HepG2 (cell line): ENCODE results near the gene FLT3LG. TPM values are rescaled to one million over a fixed set of nuclear protein-coding genes. Genes with fewer than 3 reads are reported as not detected.

ENCODE experiments used
- CEBPG ChIP-seq: IDR thresholded peaks from 2 replicates; pipeline ENCODE4 v1.6.1; 2016
- EZH2 ChIP-seq: conservative IDR thresholded peaks from 2 replicates; pipeline ENCODE4 v1.6.1; 2012; ENCODE audit warnings: mild to moderate bottlenecking, low read depth, low read length, moderate library complexity
- FIP1L1 ChIP-seq: fragments of 200-400 bp; formaldehyde crosslinking; IDR thresholded peaks from 2 replicates; pipeline ENCODE4 v1.6.1; 2018; ENCODE audit warnings: low read depth, mild to moderate bottlenecking, low read length, moderate library complexity, borderline replicate concordance; ENCODE audit not compliant: insufficient read depth
- HNRNPUL1 ChIP-seq: fragments of 200-400 bp; formaldehyde crosslinking; IDR thresholded peaks from 2 replicates; pipeline ENCODE4 v1.6.1; 2017; ENCODE audit warnings: low read depth, mild to moderate bottlenecking, low read length, moderate library complexity
- IKZF4 ChIP-seq: sonication (generic); formaldehyde crosslinking; IDR thresholded peaks from 2 replicates; pipeline ENCODE4 v1.5.1; 2020; ENCODE audit warnings: borderline replicate concordance, mild to moderate bottlenecking, low read depth, missing genetic modification reagents; ENCODE audit errors: not compliant biosample characterization
- KDM5B ChIP-seq: sonication (generic); formaldehyde crosslinking; IDR thresholded peaks from 2 replicates; pipeline ENCODE4 v1.4.0; 2020; ENCODE audit warnings: missing genetic modification reagents, mild to moderate bottlenecking, borderline replicate concordance
- LRRFIP1 ChIP-seq: sonication (generic); formaldehyde crosslinking; conservative IDR thresholded peaks from 2 replicates; pipeline ENCODE4 v1.4.0; 2020; ENCODE audit warnings: missing genetic modification reagents
- MYC ChIP-seq: sonication (generic); formaldehyde crosslinking; IDR thresholded peaks from 2 replicates; pipeline ENCODE4 v1.9.0; 2021; ENCODE audit warnings: missing genetic modification reagents, borderline replicate concordance
- POLR2AphosphoS5 ChIP-seq: IDR thresholded peaks from 2 replicates; pipeline ENCODE4 v1.6.1; 2012; ENCODE audit warnings: low read depth, low read length
- RFXAP ChIP-seq: sonication (generic); formaldehyde crosslinking; IDR thresholded peaks from 2 replicates; pipeline ENCODE4 v1.4.0; 2020; ENCODE audit warnings: missing genetic modification reagents, borderline replicate concordance
- SMAD3 ChIP-seq: sonication (generic); formaldehyde crosslinking; IDR thresholded peaks from 2 replicates; pipeline ENCODE4 v1.4.0; 2020; ENCODE audit warnings: missing genetic modification reagents
- TARDBP ChIP-seq: sonication (generic); formaldehyde crosslinking; IDR thresholded peaks from 2 replicates; pipeline ENCODE4 v1.8.0; 2022; ENCODE audit warnings: mild to moderate bottlenecking, missing genetic modification reagents
- ZNF292 ChIP-seq: sonication (generic); formaldehyde crosslinking; IDR thresholded peaks from 2 replicates; pipeline ENCODE4 v1.8.1; 2022; ENCODE audit warnings: mild to moderate bottlenecking, low read depth, missing genetic modification reagents, borderline replicate concordance
- ZNF296 ChIP-seq: sonication (generic); formaldehyde crosslinking; conservative IDR thresholded peaks from 2 replicates; pipeline ENCODE4 v1.5.0; 2020; ENCODE audit warnings: mild to moderate bottlenecking, missing genetic modification reagents
- ZSCAN5A ChIP-seq: sonication (generic); formaldehyde crosslinking; IDR thresholded peaks from 2 replicates; pipeline ENCODE4 v1.8.0; 2022; ENCODE audit warnings: mild to moderate bottlenecking, missing genetic modification reagents, borderline replicate concordance
- polyA plus RNA-seq, 8 experiments: library from polyadenylated mRNA; depleted of rRNA in 3 of 8; stranded (reverse) in 7 of 8; unstranded in 1 of 8; fragments of >200 nt; fragmentation: Illumina TruSeq in 4 of 8; extraction: Trizol in 4 of 8; gene quantifications; 2 replicates each; pipeline versions ENCODE4 v1.2.1 to v1.2.3, GENCODE V29; 2011 to 2016; ENCODE audit warnings: low read depth in 4 of 8, missing spikeins in 1 of 8, mixed read lengths in 1 of 8; ENCODE audit not compliant: insufficient read depth in 1 of 8
- total RNA-seq, 5 experiments: library from RNA; depleted of rRNA; stranded (reverse); fragments of >200 nt; fragmentation: Illumina TruSeq; extraction: Trizol; gene quantifications; 2 replicates each; pipeline ENCODE4 v1.2.3, GENCODE V29; 2016; ENCODE audit warnings: low read depth in 1 of 5
- TF ChIP-seq, protein P1 (sequence below): IDR thresholded peaks from 2 replicates; pipeline ENCODE4 v1.4.0; 2020; ENCODE audit warnings: mild to moderate bottlenecking, missing genetic modification reagents
- TF ChIP-seq, protein P2 (sequence below): sonication (generic); formaldehyde crosslinking; IDR thresholded peaks from 2 replicates; pipeline ENCODE4 v1.5.1; 2020; ENCODE audit warnings: missing genetic modification reagents, mild to moderate bottlenecking, borderline replicate concordance
- TF ChIP-seq, protein P3 (sequence below): sonication (generic); formaldehyde crosslinking; IDR thresholded peaks from 2 replicates; pipeline ENCODE4 v1.8.1; 2023; ENCODE audit warnings: missing genetic modification reagents, inconsistent platforms, borderline replicate concordance

The FLT3LG gene
- total and polyA plus RNA-seq, 2 of the 13 experiments (the other 11 are each of a cell fraction or from before 2014, with no cell fraction given) = 1.5 to 2.6 TPM

DNA sequence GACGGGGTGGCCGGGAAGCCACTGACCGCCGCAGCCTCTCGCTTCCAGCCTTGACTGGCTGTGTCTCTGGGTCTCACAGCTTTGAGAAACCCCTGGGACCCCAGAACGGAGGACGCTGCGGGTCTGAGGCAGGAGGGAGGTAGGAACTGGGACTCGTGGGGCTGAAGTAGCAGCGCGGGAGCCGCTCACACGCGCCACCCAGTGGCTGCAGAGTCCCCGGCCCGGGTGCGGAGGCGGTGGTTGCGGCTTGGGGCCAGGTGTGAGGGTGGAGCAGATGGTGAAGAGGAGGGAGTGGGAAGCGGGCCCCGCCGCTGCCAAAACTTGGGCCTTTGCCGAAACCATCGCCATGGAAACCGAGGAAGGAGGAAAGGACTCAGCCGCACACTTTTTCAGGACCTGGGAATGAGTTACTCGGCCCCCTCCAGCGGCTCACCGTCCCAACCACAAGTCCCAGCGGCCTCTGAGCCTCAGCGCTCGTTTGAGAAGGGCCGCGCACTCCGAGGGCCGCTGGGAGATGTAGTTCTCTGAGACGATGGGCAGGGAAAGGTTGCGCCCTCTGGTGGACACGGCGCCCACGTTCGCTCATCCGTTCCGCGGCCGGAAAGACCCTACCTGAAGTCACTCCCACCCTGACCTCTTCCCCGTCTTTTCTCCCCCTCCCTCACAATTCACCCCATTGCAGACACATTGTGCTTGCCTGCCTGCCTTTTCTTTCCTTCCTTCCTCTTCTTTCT, 30.5 kb upstream of the FLT3LG start (continued):
- TF ChIP-seq LRRFIP1 (no peak), RFXAP (no peak), CEBPG (CRISPR knock-in tag) (no peak), HNRNPUL1 (no peak), TARDBP (CRISPR knock-in tag) (no peak), ZNF296 (CRISPR knock-in tag) (no peak), KDM5B (CRISPR knock-in tag) (peak; percentile 65; the same call in 1 of the 2 replicates), POLR2AphosphoS5 (no peak), SMAD3 (CRISPR knock-in tag) (no peak), IKZF4 (no peak), ZSCAN5A (CRISPR knock-in tag) (no peak), ZNF292 (CRISPR knock-in tag) (no peak; the same call in 1 of the 2 replicates), MYC (CRISPR knock-in tag) (peak; percentile 77), FIP1L1 (no peak), EZH2 (no peak)
- TF ChIP-seq, protein P1, sequence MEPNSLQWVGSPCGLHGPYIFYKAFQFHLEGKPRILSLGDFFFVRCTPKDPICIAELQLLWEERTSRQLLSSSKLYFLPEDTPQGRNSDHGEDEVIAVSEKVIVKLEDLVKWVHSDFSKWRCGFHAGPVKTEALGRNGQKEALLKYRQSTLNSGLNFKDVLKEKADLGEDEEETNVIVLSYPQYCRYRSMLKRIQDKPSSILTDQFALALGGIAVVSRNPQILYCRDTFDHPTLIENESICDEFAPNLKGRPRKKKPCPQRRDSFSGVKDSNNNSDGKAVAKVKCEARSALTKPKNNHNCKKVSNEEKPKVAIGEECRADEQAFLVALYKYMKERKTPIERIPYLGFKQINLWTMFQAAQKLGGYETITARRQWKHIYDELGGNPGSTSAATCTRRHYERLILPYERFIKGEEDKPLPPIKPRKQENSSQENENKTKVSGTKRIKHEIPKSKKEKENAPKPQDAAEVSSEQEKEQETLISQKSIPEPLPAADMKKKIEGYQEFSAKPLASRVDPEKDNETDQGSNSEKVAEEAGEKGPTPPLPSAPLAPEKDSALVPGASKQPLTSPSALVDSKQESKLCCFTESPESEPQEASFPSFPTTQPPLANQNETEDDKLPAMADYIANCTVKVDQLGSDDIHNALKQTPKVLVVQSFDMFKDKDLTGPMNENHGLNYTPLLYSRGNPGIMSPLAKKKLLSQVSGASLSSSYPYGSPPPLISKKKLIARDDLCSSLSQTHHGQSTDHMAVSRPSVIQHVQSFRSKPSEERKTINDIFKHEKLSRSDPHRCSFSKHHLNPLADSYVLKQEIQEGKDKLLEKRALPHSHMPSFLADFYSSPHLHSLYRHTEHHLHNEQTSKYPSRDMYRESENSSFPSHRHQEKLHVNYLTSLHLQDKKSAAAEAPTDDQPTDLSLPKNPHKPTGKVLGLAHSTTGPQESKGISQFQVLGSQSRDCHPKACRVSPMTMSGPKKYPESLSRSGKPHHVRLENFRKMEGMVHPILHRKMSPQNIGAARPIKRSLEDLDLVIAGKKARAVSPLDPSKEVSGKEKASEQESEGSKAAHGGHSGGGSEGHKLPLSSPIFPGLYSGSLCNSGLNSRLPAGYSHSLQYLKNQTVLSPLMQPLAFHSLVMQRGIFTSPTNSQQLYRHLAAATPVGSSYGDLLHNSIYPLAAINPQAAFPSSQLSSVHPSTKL (CRISPR knock-in tag) = no peak
- TF ChIP-seq, protein P2, sequence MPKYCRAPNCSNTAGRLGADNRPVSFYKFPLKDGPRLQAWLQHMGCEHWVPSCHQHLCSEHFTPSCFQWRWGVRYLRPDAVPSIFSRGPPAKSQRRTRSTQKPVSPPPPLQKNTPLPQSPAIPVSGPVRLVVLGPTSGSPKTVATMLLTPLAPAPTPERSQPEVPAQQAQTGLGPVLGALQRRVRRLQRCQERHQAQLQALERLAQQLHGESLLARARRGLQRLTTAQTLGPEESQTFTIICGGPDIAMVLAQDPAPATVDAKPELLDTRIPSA (CRISPR knock-in tag) = no peak
- TF ChIP-seq, protein P3, sequence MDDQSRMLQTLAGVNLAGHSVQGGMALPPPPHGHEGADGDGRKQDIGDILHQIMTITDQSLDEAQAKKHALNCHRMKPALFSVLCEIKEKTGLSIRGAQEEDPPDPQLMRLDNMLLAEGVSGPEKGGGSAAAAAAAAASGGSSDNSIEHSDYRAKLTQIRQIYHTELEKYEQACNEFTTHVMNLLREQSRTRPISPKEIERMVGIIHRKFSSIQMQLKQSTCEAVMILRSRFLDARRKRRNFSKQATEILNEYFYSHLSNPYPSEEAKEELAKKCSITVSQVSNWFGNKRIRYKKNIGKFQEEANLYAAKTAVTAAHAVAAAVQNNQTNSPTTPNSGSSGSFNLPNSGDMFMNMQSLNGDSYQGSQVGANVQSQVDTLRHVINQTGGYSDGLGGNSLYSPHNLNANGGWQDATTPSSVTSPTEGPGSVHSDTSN (CRISPR knock-in tag) = no peak
